ENCODE data around the gene SVOPL.

The SVOPL gene

DNA sequence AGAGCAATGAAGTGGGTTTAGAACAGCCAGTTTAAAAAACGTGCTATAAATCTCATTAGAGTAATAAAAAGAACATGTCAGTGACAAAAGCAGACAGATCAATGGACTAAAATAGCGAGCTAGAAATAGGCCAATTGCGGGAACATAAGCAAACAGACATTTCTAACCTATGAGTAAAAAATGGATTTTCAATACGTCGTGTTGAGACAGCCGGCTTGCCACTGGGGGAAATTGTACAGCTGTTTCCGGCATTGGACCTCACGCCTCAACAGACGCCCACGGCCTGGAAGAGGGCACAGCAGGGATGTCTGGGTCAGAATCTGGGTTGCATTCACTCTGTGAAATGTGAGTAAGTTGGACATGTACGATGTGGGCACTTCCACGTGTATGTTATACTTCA, 92.9 kb downstream of the SVOPL start:
- no peak for DNase-seq (ENCODE audit: low read depth in 1 of 2, low spot score in 1 of 2)

DNA sequence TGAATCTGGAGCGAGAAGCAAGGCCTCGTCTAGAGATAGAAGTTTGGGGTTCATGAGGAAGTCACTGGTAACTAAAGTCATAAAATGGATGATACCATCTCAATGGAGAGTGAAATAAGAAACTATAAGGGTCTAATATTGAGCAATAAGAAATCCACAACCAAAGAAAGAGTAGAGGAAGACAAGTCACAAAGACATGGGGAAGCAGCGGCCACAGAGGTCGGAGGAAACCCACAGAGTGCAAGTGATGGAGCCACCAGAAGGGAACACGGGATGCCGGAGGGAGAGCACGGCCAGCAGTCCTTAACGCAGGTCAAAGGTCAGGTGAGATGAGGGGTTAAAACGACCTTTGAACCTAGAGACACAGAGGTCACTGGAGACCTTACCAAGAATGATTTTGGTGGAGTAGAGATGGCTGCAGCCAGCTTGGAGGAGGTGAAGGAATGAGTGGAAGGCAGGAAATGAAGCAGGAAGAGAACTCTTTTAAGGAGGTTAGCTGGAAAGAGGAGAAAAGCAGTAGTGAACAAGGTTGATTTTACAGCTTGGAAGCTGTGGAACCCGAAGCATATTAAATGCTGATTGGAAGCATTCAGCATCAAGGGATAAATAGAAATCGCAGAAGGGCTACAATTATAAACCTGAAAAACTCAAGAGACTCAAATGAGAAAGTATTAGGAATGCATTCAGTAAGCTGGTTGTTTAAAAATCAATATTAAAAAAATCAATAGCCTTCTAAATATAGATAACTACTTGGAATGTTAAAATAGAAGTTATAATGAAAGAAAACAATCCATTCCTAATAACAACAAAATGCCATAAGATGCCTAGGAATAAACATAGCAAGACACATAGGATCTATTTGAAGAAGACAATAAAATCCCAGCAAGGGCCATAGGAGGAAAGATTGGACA, 93.7 kb downstream of the SVOPL start:
- no peak for DNase-seq (ENCODE audit: low read depth in 1 of 2, low spot score in 1 of 2)

- DNase-seq (ENCODE audit: low read depth in 1 of 2, low spot score in 1 of 2): no peak
Observed at GRCh38 chr7:138606236-138606635, 94.9 kb downstream of the SVOPL start.

DNA sequence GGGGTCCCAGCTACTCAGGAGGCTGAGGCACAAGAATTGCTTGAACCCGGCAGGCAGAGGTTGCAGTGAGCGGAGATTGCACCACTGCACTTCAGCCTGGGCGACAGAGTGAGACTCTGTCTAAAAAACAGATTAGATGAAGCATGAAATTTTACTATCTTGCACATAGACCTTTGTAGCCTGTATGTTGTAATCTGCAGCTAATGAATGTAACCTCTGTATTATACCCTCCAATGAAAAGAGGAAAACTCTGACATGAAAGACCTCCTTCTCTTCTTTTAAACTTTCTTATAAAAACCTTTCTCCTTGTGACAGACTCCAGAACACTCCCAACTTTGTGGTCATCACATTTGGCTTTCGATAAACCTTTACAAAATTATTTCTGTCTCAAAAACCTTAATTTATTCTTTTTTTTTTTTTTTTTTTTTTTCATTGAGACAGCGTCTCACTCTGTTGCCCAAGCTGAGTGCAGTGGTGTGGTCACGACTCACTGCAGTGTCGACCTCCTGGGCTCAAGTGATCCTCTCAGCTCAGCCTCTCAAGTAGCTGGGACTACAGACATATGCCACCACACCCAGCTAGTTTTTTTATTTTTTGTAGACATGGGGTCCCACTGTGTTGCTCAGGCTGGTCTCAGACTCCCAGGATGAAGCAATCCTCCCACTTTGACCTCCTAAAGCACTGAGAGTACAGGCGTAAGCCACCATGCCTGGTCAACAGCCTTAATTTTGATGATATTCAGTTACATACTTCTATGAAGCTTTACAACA, 97.4 kb downstream of the SVOPL start:
- DNase-seq (ENCODE audit: low read depth in 1 of 2, low spot score in 1 of 2): no peak

GRCh38 chr7:138602451-138602850, 98.7 kb downstream of the SVOPL start:
- DNase-seq (ENCODE audit: low read depth in 1 of 2, low spot score in 1 of 2): no peak

DNA sequence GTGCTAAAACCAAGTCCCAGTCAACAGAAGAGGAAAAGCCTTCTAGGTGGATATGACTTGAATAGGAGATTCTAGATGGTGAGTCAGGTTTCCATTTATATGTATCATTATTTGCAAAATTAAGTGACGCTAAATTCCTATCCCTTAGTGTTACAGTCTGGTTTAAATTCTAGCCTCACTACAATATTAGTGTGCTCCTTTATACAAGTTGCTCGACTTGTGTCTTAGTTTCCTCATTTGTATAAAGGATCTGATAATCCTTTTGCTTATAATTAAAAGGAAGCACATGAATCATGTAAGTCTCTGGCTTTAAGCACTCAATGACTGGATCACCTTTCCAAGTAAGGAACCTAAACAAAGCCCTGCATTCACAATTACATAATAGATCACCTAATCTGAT, 105.7 kb downstream of the SVOPL start:
- DNase-seq (ENCODE audit: low read depth in 1 of 2, low spot score in 1 of 2): no peak

DNA sequence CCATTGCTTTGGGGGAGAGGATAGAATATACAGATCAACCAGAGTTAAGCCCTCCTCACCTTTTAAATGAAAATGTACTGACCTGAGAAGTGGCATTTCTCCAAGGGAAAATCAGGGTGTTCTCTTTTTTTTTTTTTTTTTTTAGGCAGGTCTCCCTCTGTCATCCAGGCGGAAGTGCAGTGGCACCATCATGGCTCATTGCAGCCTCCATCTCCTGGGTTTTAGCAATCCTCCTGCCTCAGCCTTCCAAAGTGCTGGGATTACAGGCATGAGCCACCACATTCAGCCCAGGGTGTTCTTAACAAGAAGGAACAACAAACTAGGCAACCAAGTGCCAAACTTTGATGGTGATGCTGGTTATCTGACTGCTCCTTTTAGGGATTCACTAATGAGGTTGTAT, 111.0 kb downstream of the SVOPL start:
- no peak for DNase-seq (ENCODE audit: low read depth in 1 of 2, low spot score in 1 of 2)

- no peak for DNase-seq (ENCODE audit: low read depth in 1 of 2, low spot score in 1 of 2)
Observed at GRCh38 chr7:138588986-138589385, 112.2 kb downstream of the SVOPL start.

DNA sequence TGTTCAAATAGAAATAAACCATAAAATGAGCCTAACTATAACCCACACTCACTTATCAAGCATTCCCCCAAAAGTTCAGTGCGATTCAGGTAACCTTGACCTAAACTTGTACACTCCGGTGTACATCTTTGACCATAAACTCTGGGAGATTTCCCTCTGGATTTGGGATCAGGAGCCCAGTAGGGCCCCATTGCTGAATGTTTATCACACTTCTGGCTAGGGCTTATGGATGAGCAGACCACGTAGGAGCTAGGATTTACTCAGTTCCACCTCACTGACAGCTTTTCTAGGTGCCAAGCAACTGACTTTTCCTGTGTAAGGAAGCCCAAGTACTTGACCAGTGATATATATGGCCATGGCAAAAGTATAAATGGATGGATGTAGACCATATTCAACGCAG, 113.7 kb downstream of the SVOPL start:
- no peak for DNase-seq (ENCODE audit: low read depth in 1 of 2, low spot score in 1 of 2)

- no peak for DNase-seq (ENCODE audit: low read depth in 1 of 2, low spot score in 1 of 2)
Observed at GRCh38 chr7:138585283-138585993, 115.7 kb downstream of the SVOPL start.

- DNase-seq (ENCODE audit: low read depth in 1 of 2, low spot score in 1 of 2): no peak
Observed at GRCh38 chr7:138584696-138585095, 116.5 kb downstream of the SVOPL start.

GRCh38 chr7:138584283-138584682, 116.9 kb downstream of the SVOPL start:
- no peak for DNase-seq (ENCODE audit: low read depth in 1 of 2, low spot score in 1 of 2)

GRCh38 chr7:138581065-138581464, 120.1 kb downstream of the SVOPL start:
- no peak for DNase-seq (ENCODE audit: low read depth in 1 of 2, low spot score in 1 of 2)

DNA sequence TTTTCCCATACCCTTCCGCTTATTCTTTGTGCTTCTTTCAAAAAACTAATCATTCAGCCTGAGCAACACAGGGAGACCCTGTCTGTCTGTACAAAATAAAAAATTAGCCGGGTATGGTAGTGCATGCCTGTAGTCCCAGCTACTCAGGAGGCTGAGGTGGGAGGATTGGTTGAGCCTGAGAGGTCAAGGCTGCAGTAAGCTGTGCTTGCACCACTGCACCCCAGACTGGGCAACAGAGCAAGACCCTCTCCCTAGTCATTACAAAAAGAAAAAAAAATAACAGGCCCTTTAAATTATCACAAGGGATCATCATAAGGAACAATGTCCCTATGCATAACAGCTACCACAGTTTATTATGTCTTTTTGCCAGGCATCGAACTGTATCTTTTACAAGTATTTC, 121.5 kb downstream of the SVOPL start:
- DNase-seq (ENCODE audit: low read depth in 1 of 2, low spot score in 1 of 2): no peak

GRCh38 chr7:138579136-138579535, 122.0 kb downstream of the SVOPL start:
- no peak for DNase-seq (ENCODE audit: low read depth in 1 of 2, low spot score in 1 of 2)

GRCh38 chr7:138575897-138576428, 125.2 kb downstream of the SVOPL start:
- no peak for DNase-seq (ENCODE audit: low read depth in 1 of 2, low spot score in 1 of 2)

DNA sequence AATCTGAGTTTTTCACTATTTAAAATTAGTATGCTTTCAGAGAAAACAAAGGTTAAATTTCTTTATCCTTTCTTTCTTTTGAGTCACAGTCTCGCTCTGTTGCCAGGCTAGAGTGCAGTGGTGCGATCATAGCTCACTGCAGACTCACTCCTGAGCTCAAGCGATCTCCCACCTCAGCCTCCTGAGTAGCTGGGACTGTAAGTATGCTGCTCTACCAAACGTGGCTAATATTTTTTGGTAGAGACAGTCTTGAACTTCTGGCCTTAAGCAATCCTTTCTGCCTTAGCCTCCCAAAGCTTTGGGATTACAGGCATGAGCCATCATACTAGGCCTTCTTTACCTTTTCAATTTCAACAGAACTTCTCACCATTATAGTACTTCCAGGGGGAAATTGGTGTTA, 127.4 kb downstream of the SVOPL start:
- no peak for DNase-seq (ENCODE audit: low read depth in 1 of 2, low spot score in 1 of 2)

DNA sequence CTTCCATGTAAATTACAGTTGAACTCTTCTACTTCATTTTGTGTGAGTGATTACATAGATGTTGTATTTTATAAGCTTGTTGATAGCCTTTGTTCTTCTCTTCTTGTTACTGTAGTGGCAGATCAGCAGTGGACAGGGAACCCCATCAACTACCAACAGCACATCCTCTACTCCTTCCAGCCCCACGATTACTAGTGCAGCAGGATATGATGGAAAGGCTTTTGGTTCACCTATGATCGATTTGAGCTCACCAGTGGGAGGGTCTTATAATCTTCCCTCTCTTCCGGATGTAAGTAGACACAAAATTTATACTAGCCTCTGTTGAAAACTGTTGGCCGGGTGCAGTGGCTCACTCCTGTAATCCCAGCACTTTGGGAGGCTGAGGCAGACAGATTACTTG, 130.4 kb downstream of the SVOPL start:
- DNase-seq (ENCODE audit: low read depth in 1 of 2, low spot score in 1 of 2): no peak

DNA sequence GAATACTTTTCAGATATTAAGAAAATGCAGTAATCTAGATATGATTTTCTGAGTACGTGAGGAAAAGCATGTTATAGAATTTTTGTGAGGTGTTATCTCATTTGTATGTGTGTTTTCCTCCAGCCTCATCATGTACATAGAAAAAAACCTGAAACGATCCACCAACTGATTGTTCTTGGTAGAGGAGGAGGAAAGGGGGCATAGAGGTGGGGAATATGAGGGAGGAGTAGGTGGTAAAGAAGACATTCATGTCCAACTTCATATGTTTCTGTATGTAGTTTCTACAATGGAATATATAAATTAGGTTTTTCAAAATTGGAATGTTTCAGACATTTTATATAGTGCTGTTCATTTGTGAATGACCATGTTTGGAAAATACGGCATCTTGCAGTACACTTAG, 131.7 kb downstream of the SVOPL start:
- no peak for DNase-seq (ENCODE audit: low read depth in 1 of 2, low spot score in 1 of 2)

GRCh38 chr7:138568655-138569054, 132.5 kb downstream of the SVOPL start:
- DNase-seq (ENCODE audit: low read depth in 1 of 2, low spot score in 1 of 2): no peak

DNA sequence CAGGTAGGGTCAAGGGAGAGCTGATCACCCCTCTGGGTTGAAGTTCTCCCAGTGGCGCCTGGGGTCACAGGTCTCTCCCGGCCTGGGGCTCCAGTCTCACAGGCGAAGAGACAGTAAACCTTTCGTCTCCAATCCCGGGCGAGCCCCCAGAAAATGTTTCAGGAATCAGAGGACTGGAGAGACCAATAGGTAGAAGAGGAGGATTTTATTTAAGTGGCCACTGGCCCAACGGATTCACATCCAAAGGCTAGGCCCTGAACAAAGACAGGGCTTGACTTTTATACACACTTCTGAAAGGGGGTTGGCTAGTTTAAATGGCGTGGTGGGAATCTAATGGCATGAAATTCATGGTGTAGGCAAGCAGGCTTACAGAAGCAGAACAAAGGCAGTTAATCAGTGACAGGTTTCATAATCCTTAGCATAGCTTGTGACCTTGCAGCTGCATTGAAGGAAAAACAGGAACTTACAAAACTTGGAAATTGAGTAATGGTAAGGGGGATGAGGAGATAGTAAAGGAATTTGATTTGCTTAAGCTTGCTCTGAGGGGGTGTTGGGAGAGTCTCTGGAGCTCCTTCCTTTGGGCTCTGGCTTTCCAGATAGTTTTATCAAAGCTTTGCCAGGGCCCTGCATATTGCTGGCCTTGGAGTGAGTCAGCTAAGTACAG, 135.6 kb downstream of the SVOPL start:
- no peak for DNase-seq (ENCODE audit: low read depth in 1 of 2, low spot score in 1 of 2)
